Mesenchymal stem cell (in vitro differentiated cells and primary cell): ENCODE data around the gene PAX9.

ENCODE experiments used
- DNase-seq: peaks from one replicate; pipeline ENCODE4 v3.0.0-alpha.2; 2013
- H2AFZ ChIP-seq: one replicate; pipeline ENCODE4 v1.6.1; 2013; ENCODE audit warnings: low read depth, mild to moderate bottlenecking, control low read depth, inconsistent platforms, low read length, moderate library complexity
- H2AK5ac ChIP-seq: 2 replicates; pipeline ENCODE4 v1.6.1; 2013; ENCODE audit warnings: low read length, moderate library complexity, mild to moderate bottlenecking, inconsistent platforms; ENCODE audit not compliant: severe bottlenecking
- H2BK120ac ChIP-seq: one replicate; pipeline ENCODE4 v1.6.1; 2013; ENCODE audit warnings: low read depth, mild to moderate bottlenecking, inconsistent platforms, low read length, moderate library complexity
- H2BK12ac ChIP-seq, 2 experiments: one replicate each; pipeline ENCODE4 v1.6.1; 2013; ENCODE audit warnings: inconsistent platforms in 2 of 2, low read length in 2 of 2, mild to moderate bottlenecking in 2 of 2, moderate library complexity in 2 of 2, control low read depth in 1 of 2
- H2BK15ac ChIP-seq: one replicate; pipeline ENCODE4 v1.6.1; 2013; ENCODE audit warnings: mild to moderate bottlenecking, low read depth, inconsistent platforms; ENCODE audit not compliant: poor library complexity, severe bottlenecking
- H2BK5ac ChIP-seq: 2 replicates; pipeline ENCODE4 v1.6.1; 2013; ENCODE audit warnings: low read depth, mild to moderate bottlenecking, low read length, control low read depth, inconsistent platforms; ENCODE audit not compliant: poor library complexity, severe bottlenecking
- H3K14ac ChIP-seq, 2 experiments: one replicate each; pipeline ENCODE4 v1.6.1; 2013; ENCODE audit warnings: inconsistent platforms in 2 of 2, low read length in 2 of 2, control low read depth in 1 of 2, mild to moderate bottlenecking in 1 of 2, moderate library complexity in 1 of 2
- H3K18ac ChIP-seq, 2 experiments: one replicate each; pipeline ENCODE4 v1.6.1; 2013; ENCODE audit warnings: inconsistent platforms in 2 of 2, low read length in 2 of 2, control low read depth in 1 of 2, low read depth in 1 of 2, mild to moderate bottlenecking in 1 of 2
- H3K23ac ChIP-seq, 2 experiments: one replicate each; pipeline ENCODE4 v1.6.1; 2013; ENCODE audit warnings: inconsistent platforms in 2 of 2, low read length in 2 of 2, mild to moderate bottlenecking in 2 of 2, moderate library complexity in 2 of 2, control low read depth in 1 of 2
- H3K27ac ChIP-seq: 2 replicates; pipeline ENCODE4 v1.5.1; 2013; ENCODE audit warnings: mild to moderate bottlenecking, moderate library complexity, low read length, control low read depth, inconsistent platforms; ENCODE audit not compliant: poor library complexity, severe bottlenecking
- H3K27me3 ChIP-seq, 2 experiments: 2 replicates each; pipeline versions ENCODE4 v1.6.1 to v1.7.0; 2013; ENCODE audit warnings: low read length in 2 of 2, mild to moderate bottlenecking in 2 of 2, moderate library complexity in 2 of 2, control low read depth in 1 of 2, inconsistent platforms in 1 of 2; ENCODE audit not compliant: control insufficient read depth in 1 of 2, insufficient read depth in 1 of 2
- H3K36me3 ChIP-seq, 2 experiments: 2 replicates each; pipeline versions ENCODE4 v1.6.1 to v1.7.0; 2013; ENCODE audit warnings: low read length in 2 of 2, control low read depth in 1 of 2, inconsistent platforms in 1 of 2, low read depth in 1 of 2, mild to moderate bottlenecking in 1 of 2; ENCODE audit not compliant: insufficient read depth in 2 of 2, control insufficient read depth in 1 of 2
- H3K4ac ChIP-seq, 2 experiments: one replicate each; pipeline ENCODE4 v1.6.1; 2013; ENCODE audit warnings: inconsistent platforms in 2 of 2, low read length in 2 of 2, mild to moderate bottlenecking in 2 of 2, moderate library complexity in 2 of 2, control low read depth in 1 of 2, low read depth in 1 of 2
- H3K4me1 ChIP-seq: 2 replicates; pipeline ENCODE4 v1.6.1; 2013; ENCODE audit warnings: low read depth, low read length, control low read depth; ENCODE audit not compliant: control insufficient read depth, insufficient read depth
- H3K4me2 ChIP-seq: 2 replicates; pipeline ENCODE4 v1.6.1; 2013; ENCODE audit warnings: low read length, mild to moderate bottlenecking, inconsistent platforms; ENCODE audit not compliant: poor library complexity, severe bottlenecking
- H3K4me3 ChIP-seq, 2 experiments: 2 replicates each; pipeline versions ENCODE4 v1.5.1 to v1.7.0; 2013; ENCODE audit warnings: low read length in 2 of 2, mild to moderate bottlenecking in 2 of 2, control low read depth in 1 of 2, low read depth in 1 of 2; ENCODE audit not compliant: insufficient read depth in 1 of 2
- H3K79me1 ChIP-seq: replicated peaks from 2 replicates; pipeline ENCODE4 v1.6.1; 2013; ENCODE audit warnings: mild to moderate bottlenecking, control low read depth, low read length, inconsistent platforms; ENCODE audit not compliant: poor library complexity, severe bottlenecking
- H3K9ac ChIP-seq: 2 replicates; pipeline ENCODE4 v1.7.0; 2013; ENCODE audit warnings: mild to moderate bottlenecking, low read length, moderate library complexity
- H3K9me3 ChIP-seq: 2 replicates; pipeline ENCODE4 v1.7.0; 2013; ENCODE audit warnings: mild to moderate bottlenecking, low read length; ENCODE audit not compliant: control insufficient read depth
- H4K8ac ChIP-seq: one replicate; pipeline ENCODE4 v1.6.1; 2013; ENCODE audit warnings: inconsistent platforms, mild to moderate bottlenecking, low read length, moderate library complexity
- H4K91ac ChIP-seq: one replicate; pipeline ENCODE4 v1.6.1; 2013; ENCODE audit warnings: mild to moderate bottlenecking, low read length, inconsistent platforms
- WGBS: methylation state at CpG from one replicate; pipeline ENCODE4 v1.1.7; 2013; ENCODE audit warnings: mixed read lengths; 5-methylcytosine and 5-hydroxymethylcytosine counted together

PAX9 gene

GRCh38 chr14:36700651-36701050, 39.0 kb downstream of the PAX9 start:
- Histone ChIP-seq H3K23ac (no peak overlapping the region), H2AK5ac (no peak overlapping the region), H4K91ac (no peak overlapping the region), H3K14ac (no peak overlapping the region), H3K27me3 (no peaks in the 10 kb centered on the region), H2BK5ac (no peak overlapping the region), H2BK120ac (no peak overlapping the region), H3K27ac (no peak overlapping the region), H3K4me3 (no peak overlapping the region), H3K79me1 (no peaks in the 10 kb centered on the region), H3K9ac (no peak overlapping the region), H2BK15ac (no peak overlapping the region), H3K18ac (no peak overlapping the region), H2BK12ac (no peak overlapping the region), H2AFZ (no peak overlapping the region), H3K4me1 (no peaks in the 10 kb centered on the region), H3K36me3 (no peaks in the 10 kb centered on the region), H3K4ac (no peak overlapping the region), H4K8ac (no peak overlapping the region), H3K9me3 (no peaks in the 10 kb centered on the region), H3K4me2 (no peak overlapping the region)
- WGBS, result 95% methylated on average over 1 of the region's 1 CpG
- DNase-seq, result no peak

- H2AK5ac ChIP-seq, result no peak overlapping the region
- no peak overlapping the region for H2BK15ac ChIP-seq
- no CpG with 5 or more reads among the region's 1 CpG for WGBS
- no peak overlapping the region for H4K8ac ChIP-seq
- DNase-seq, result no peak
- no peak overlapping the region for H3K9ac ChIP-seq
- H2BK5ac ChIP-seq, result no peak overlapping the region
- no peak overlapping the region for H3K18ac ChIP-seq
- H3K36me3 ChIP-seq, result no peaks in the 10 kb centered on the region
- no peak overlapping the region for H4K91ac ChIP-seq
- no peaks in the 10 kb centered on the region for H3K9me3 ChIP-seq
- H2BK120ac ChIP-seq, result no peak overlapping the region
- H3K79me1 ChIP-seq, result no peaks in the 10 kb centered on the region
- no peak overlapping the region for H2AFZ ChIP-seq
- H3K27me3 ChIP-seq, result no peaks in the 10 kb centered on the region
- H3K23ac ChIP-seq, result no peak overlapping the region
- H3K4me2 ChIP-seq, result no peak overlapping the region
- no peak overlapping the region for H3K14ac ChIP-seq
- H3K4me1 ChIP-seq, result no peaks in the 10 kb centered on the region
- H3K27ac ChIP-seq, result no peak overlapping the region
- no peak overlapping the region for H3K4ac ChIP-seq
- H3K4me3 ChIP-seq, result no peak overlapping the region
- H2BK12ac ChIP-seq, result no peak overlapping the region
These were observed 39.5 kb downstream of the PAX9 start for GRCh38 chr14:36701132-36701531.

- no peak overlapping the region for H3K9ac ChIP-seq
- peak; percentile 74 for DNase-seq
- H3K23ac ChIP-seq, result no peak overlapping the region
- H3K79me1 ChIP-seq, result no peaks in the 10 kb centered on the region
- no peak overlapping the region for H3K14ac ChIP-seq
- no peak overlapping the region for H3K27ac ChIP-seq
- no peak overlapping the region for H3K18ac ChIP-seq
- no peak overlapping the region for H2BK5ac ChIP-seq
- no peak overlapping the region for H3K4me2 ChIP-seq
- no peak overlapping the region for H2AFZ ChIP-seq
- no peak overlapping the region for H2BK12ac ChIP-seq
- H4K8ac ChIP-seq, result no peak overlapping the region
- no peaks in the 10 kb centered on the region for H3K4me1 ChIP-seq
- H4K91ac ChIP-seq, result no peak overlapping the region
- no peaks in the 10 kb centered on the region for H3K36me3 ChIP-seq
- H3K27me3 ChIP-seq, result no peaks in the 10 kb centered on the region
- no peaks in the 10 kb centered on the region for H3K9me3 ChIP-seq
- no peak overlapping the region for H3K4me3 ChIP-seq
- H2BK120ac ChIP-seq, result no peak overlapping the region
- H2BK15ac ChIP-seq, result no peak overlapping the region
- no peak overlapping the region for H3K4ac ChIP-seq
- H2AK5ac ChIP-seq, result no peak overlapping the region
- WGBS, result 40% methylated on average over 1 of the region's 2 CpGs
These were observed 40.8 kb downstream of the PAX9 start for GRCh38 chr14:36702474-36702873.

- Histone ChIP-seq H3K9me3 (no peaks in the 10 kb centered on the region), H3K27ac (no peak overlapping the region), H3K79me1 (no peaks in the 10 kb centered on the region), H2BK120ac (no peak overlapping the region), H3K36me3 (no peaks in the 10 kb centered on the region), H3K4me3 (no peak overlapping the region), H2BK5ac (no peak overlapping the region), H3K14ac (no peak overlapping the region), H3K4me1 (no peaks in the 10 kb centered on the region), H3K4me2 (no peak overlapping the region), H3K23ac (no peak overlapping the region), H2BK12ac (no peak overlapping the region), H3K9ac (no peak overlapping the region), H2AK5ac (no peak overlapping the region), H3K18ac (no peak overlapping the region), H2AFZ (no peak overlapping the region), H3K27me3 (no peaks in the 10 kb centered on the region), H4K91ac (no peak overlapping the region), H4K8ac (no peak overlapping the region), H3K4ac (no peak overlapping the region), H2BK15ac (no peak overlapping the region)
- DNase-seq, result no peak
These were observed 45.9 kb downstream of the PAX9 start for GRCh38 chr14:36707570-36707969.
